Gastrocnemius medialis (tissue), 4 donors: ENCODE measurements around the gene S100A4.

Experiments used
- POLR2A ChIP-seq, 2 donors: fragments of 450-650 bp; IDR thresholded peaks; one replicate each; pipeline ENCODE4 v1.6.1; 2017; ENCODE audit warnings: antibody characterized with exemption in 2 of 2, mild to moderate bottlenecking in 2 of 2, moderate library complexity in 2 of 2
- TF ChIP-seq, protein P1 (sequence below), 5 experiments: fragments of 450-650 bp in 3 of 5; fragments of 200-600 bp in 2 of 5; sonication (generic) in 2 of 5; IDR thresholded peaks in 4 of 5; conservative IDR thresholded peaks in 1 of 5; 1 replicate in 4 of 5; 2 replicates in 1 of 5; pipeline ENCODE4 v1.5.1; 2016 to 2019; ENCODE audit warnings: antibody characterized with exemption in 5 of 5, mild to moderate bottlenecking in 3 of 5, moderate library complexity in 3 of 5

DNA sequence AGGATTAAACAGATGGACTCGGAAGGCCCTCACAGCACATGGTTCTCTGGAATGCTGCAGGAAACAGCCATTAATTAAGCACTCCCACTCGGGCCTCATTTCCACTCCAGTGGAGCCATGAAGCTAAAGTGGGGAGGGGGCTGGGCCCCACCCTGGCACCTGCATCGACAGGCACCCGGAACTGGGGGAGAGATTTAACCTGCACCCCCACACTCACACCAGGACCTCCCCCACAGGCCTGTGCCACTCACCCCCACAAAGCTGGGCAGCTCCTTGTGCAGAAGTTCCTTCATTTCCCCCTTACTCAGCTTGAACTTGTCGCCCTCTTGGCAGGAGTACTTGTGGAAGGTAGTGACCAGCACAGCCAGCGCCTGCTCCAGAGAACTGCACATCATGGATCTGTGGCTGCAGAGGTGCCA, 17.9 kb upstream of the S100A4 start:
- TF ChIP-seq POLR2A (IDR thresholded peaks at IDR 0.05) = no peak
- TF ChIP-seq, protein P1, sequence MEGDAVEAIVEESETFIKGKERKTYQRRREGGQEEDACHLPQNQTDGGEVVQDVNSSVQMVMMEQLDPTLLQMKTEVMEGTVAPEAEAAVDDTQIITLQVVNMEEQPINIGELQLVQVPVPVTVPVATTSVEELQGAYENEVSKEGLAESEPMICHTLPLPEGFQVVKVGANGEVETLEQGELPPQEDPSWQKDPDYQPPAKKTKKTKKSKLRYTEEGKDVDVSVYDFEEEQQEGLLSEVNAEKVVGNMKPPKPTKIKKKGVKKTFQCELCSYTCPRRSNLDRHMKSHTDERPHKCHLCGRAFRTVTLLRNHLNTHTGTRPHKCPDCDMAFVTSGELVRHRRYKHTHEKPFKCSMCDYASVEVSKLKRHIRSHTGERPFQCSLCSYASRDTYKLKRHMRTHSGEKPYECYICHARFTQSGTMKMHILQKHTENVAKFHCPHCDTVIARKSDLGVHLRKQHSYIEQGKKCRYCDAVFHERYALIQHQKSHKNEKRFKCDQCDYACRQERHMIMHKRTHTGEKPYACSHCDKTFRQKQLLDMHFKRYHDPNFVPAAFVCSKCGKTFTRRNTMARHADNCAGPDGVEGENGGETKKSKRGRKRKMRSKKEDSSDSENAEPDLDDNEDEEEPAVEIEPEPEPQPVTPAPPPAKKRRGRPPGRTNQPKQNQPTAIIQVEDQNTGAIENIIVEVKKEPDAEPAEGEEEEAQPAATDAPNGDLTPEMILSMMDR (IDR thresholded peaks at IDR 0.05 in 4 of 5, conservative IDR thresholded peaks at IDR 0.05 in 1 of 5) = no peak
